Spinal cord (tissue), 10 donors: ENCODE measurements around the gene SOSTDC1. TPM values are rescaled to one million over a fixed set of nuclear protein-coding genes. Genes with fewer than 3 reads are reported as not detected.

Experiments
- DNase-seq, 6 donors: peaks; one replicate each; pipeline versions ENCODE4 v3.0.0 to v3.0.0-alpha.2; 2013 to 2015; ENCODE audit warnings: low spot score in 6 of 6, low read depth in 4 of 6
- H3K27ac ChIP-seq: one replicate; pipeline ENCODE4 v1.5.1; 2013; ENCODE audit warnings: low read depth, low read length, control low read depth
- H3K27me3 ChIP-seq: one replicate; pipeline ENCODE4 v1.6.1; 2013; ENCODE audit warnings: low read length; ENCODE audit not compliant: control insufficient read depth, insufficient read depth
- H3K36me3 ChIP-seq: one replicate; pipeline ENCODE4 v1.6.1; 2013; ENCODE audit warnings: low read length; ENCODE audit not compliant: control insufficient read depth, insufficient read depth
- H3K4me1 ChIP-seq: one replicate; pipeline ENCODE4 v1.6.1; 2013; ENCODE audit warnings: low read length; ENCODE audit not compliant: control insufficient read depth, insufficient read depth
- H3K4me3 ChIP-seq: one replicate; pipeline ENCODE4 v1.5.1; 2013; ENCODE audit warnings: low read depth, low read length, control low read depth
- H3K9me3 ChIP-seq: one replicate; pipeline ENCODE4 v1.6.1; 2013; ENCODE audit warnings: low read length; ENCODE audit not compliant: control insufficient read depth, insufficient read depth
- WGBS: methylation state at CpG from one replicate; pipeline ENCODE4 v1.1.5; 2013; ENCODE audit warnings: missing lambda C conversion rate; ENCODE audit not compliant: insufficient coverage; 5-methylcytosine and 5-hydroxymethylcytosine counted together
- polyA plus RNA-seq, 2 donors: library from polyadenylated mRNA; unstranded; fragments of 120-200 nt; gene quantifications; one replicate each; pipeline ENCODE4 v1.2.1, GENCODE V29; 2013; ENCODE audit not compliant: insufficient read length in 2 of 2
- small RNA-seq: library from RNA; depleted of rRNA; stranded (forward); fragments of <200 nt; gene quantifications from one replicate; pipeline ENCODE3, GENCODE V24; 2014; ENCODE audit warnings: low replicate concordance
- total RNA-seq, 2 donors: library from RNA; depleted of rRNA in 1 of 2; stranded (reverse); fragments of 120-200 nt in 1 of 2; fragments of >200 nt in 1 of 2; gene quantifications; one replicate each; pipeline versions ENCODE4 v1.2.3 to v1.2.4, GENCODE V29; 2013 to 2014
- donor health status: healthy.

SOSTDC1 gene
- total and polyA plus RNA-seq, 4 donors = 7.7 to 48.7 (median 17.1) TPM

DNA sequence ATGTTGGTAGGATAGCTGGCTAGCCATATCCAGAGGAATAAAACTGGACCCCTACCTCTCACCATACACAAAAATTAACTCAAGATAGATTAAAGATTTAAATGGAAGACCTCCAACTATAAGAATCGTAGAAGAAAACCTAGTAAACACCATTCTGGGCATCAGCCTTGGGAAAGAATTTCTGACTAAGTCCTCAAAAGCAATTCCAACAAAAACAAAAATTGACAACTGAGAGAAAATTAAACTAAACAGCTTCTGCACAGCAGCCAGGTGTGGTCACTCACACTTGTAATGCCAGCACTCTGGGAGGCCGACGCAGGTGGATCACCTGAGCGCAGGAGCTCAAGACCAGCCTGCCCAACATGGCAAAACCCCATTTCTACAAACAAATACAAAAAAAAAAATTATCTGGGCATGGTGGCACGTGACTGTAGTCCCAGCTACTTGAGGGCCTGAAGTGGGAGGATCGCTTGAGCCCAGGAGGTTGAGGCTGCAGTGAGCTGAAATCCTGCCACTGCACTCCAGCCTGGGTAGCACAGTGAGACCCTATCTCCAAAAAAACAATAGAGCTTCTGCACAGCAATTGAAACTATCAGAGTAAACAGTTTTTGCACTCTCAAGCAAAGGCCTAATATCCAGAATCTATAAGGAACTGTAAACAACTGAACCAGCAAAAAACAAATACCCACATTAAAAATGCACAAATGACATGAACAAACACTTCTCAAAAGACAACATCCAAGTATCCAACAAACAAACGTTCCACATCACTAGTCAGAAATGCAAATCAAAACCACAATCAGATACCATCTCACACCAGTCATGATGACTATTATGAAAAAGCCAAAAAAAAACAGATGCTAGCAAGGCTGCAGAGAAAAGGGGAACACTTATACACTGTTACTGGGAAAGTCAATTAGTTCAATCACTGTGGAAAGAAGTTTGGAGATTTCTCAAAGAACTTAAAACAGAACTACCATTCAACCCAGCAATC, 49.0 kb downstream of the SOSTDC1 start:
- peaks cover 5% of the 10 kb centered on the region for H3K4me1 ChIP-seq
- no peaks in the 10 kb centered on the region for H3K9me3 ChIP-seq
- no peak overlapping the region for H3K27ac ChIP-seq
- 87% methylated on average over 5 of the region's 7 CpGs for WGBS
- H3K4me3 ChIP-seq = no peak overlapping the region
- no peaks in the 10 kb centered on the region for H3K27me3 ChIP-seq
- H3K36me3 ChIP-seq = no peaks in the 10 kb centered on the region
- DNase-seq = no peak

GRCh38 chr7:16412274-16413254, 53.0 kb downstream of the SOSTDC1 start:
- Histone ChIP-seq H3K4me3 (no peak overlapping the region), H3K27ac (no peak overlapping the region), H3K27me3 (no peaks in the 10 kb centered on the region), H3K9me3 (no peaks in the 10 kb centered on the region), H3K4me1 (no peaks in the 10 kb centered on the region), H3K36me3 (no peaks in the 10 kb centered on the region)
- DNase-seq = peak in 1 of 6 donors; percentile 28
- WGBS = 100% methylated on average over 2 of the region's 8 CpGs

Small RNA genes lying within 50 kb of the gene (small RNA-seq; reads per million reads assigned to genes)
- not detected for gene AC005014.3

Other genes starting within 250 kb of the SOSTDC1 start
- 10 to 100 TPM in 1 of 2 donors, 1 to 10 TPM in 1; 7.9 to 10.4 TPM for gene CRPPA, start 44.2 kb downstream of the SOSTDC1 start, total RNA-seq
- 1 to 10 TPM; 4.4 to 4.6 TPM for gene CRPPA, start 44.2 kb downstream of the SOSTDC1 start, polyA plus RNA-seq
- not detected for gene LRRC72, start 61.1 kb upstream of the SOSTDC1 start, total RNA-seq
- under 1 TPM in 1 of 2 donors, not detected in 1; 0.17 TPM for gene LRRC72, start 61.1 kb upstream of the SOSTDC1 start, polyA plus RNA-seq
- 10 to 100 TPM; 50.1 to 61.3 TPM for gene ANKMY2, start 180.0 kb upstream of the SOSTDC1 start, total RNA-seq
- gene ANKMY2, start 180.0 kb upstream of the SOSTDC1 start, polyA plus RNA-seq = 10 to 100 TPM; 43.3 to 44.0 TPM
- 10 to 100 TPM; 39.0 to 55.3 TPM for gene BZW2, start 180.4 kb upstream of the SOSTDC1 start, total RNA-seq
- 10 to 100 TPM; 74.3 to 78.5 TPM for gene BZW2, start 180.4 kb upstream of the SOSTDC1 start, polyA plus RNA-seq